Measurements from ENCODE around the gene USH2A. TPM values are rescaled to one million over a fixed set of nuclear protein-coding genes. Genes with fewer than 3 reads are reported as not detected.

The USH2A gene
- total and polyA plus RNA-seq, 9 donors, result 0.06 to 0.40 (median 0.09) TPM

- Histone ChIP-seq H3K9me3 (replicated peaks; ENCODE audit: control insufficient read depth, low read depth, low read length) (no peaks in the 10 kb centered on the region), H3K4me1 (ENCODE audit: control insufficient read depth, insufficient read depth, low read length) (no peaks in the 10 kb centered on the region), H3K36me3 (ENCODE audit: control insufficient read depth, insufficient read depth, low read length) (no peaks in the 10 kb centered on the region), H3K27me3 (ENCODE audit: control insufficient read depth, insufficient read depth, low read length) (no peaks in the 10 kb centered on the region), H3K27ac (ENCODE audit: low read length) (no peak overlapping the region), H3K4me3 (ENCODE audit: low read length) (no peak overlapping the region)
- no peak for DNase-seq
- WGBS (ENCODE audit: insufficient coverage), result no CpG with 5 or more reads among the region's 3 CpGs
Observed at GRCh38 chr1:216071262-216071661, 352.0 kb downstream of the USH2A start.

GRCh38 chr1:216064643-216065042 is 358.6 kb downstream of the USH2A start:
- no peak for DNase-seq
- H3K9me3 ChIP-seq (replicated peaks; ENCODE audit: control insufficient read depth, low read depth, low read length), result no peaks in the 10 kb centered on the region
- no peaks in the 10 kb centered on the region for H3K36me3 ChIP-seq (ENCODE audit: control insufficient read depth, insufficient read depth, low read length)
- no peaks in the 10 kb centered on the region for H3K27me3 ChIP-seq (ENCODE audit: control insufficient read depth, insufficient read depth, low read length)
- H3K4me3 ChIP-seq (ENCODE audit: low read length), result no peak overlapping the region
- no peaks in the 10 kb centered on the region for H3K4me1 ChIP-seq (ENCODE audit: control insufficient read depth, insufficient read depth, low read length)
- no peak overlapping the region for H3K27ac ChIP-seq (ENCODE audit: low read length)

DNA sequence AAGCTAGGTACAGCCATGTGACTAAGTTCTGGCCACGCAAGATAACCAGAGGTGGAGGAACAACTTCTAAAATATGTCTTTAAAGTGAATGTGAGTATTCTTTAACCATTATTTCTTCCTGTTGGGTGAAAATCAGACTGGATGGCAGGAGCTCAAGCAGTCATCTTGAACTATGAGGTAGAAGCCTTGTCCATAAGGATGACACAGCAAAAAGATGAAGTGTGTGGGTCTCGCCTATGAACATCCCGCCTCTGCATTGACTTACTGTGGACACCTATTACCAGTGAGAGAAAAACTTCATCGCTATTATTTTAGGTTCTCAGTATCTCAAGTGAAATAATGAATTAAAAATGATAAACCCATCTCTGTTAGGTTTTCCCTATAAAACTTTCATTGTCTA is 365.3 kb downstream of the USH2A start:
- no peak for DNase-seq
- Histone ChIP-seq H3K36me3 (ENCODE audit: control insufficient read depth, insufficient read depth, low read length) (no peaks in the 10 kb centered on the region), H3K4me1 (ENCODE audit: control insufficient read depth, insufficient read depth, low read length) (peaks cover 2% of the 10 kb centered on the region), H3K27me3 (ENCODE audit: control insufficient read depth, insufficient read depth, low read length) (no peaks in the 10 kb centered on the region), H3K4me3 (ENCODE audit: low read length) (no peak overlapping the region), H3K27ac (ENCODE audit: low read length) (no peak overlapping the region), H3K9me3 (replicated peaks; ENCODE audit: control insufficient read depth, low read depth, low read length) (no peaks in the 10 kb centered on the region)
- WGBS (ENCODE audit: insufficient coverage), result no CpG with 5 or more reads among the region's 4 CpGs

- no peak for DNase-seq
- no CpG with 5 or more reads among the region's 1 CpG for WGBS (ENCODE audit: insufficient coverage)
- no peak overlapping the region for H3K27ac ChIP-seq (ENCODE audit: low read length)
- H3K4me1 ChIP-seq (ENCODE audit: control insufficient read depth, insufficient read depth, low read length), result peaks cover 2% of the 10 kb centered on the region
- no peak overlapping the region for H3K4me3 ChIP-seq (ENCODE audit: low read length)
- H3K36me3 ChIP-seq (ENCODE audit: control insufficient read depth, insufficient read depth, low read length), result no peaks in the 10 kb centered on the region
- no peaks in the 10 kb centered on the region for H3K27me3 ChIP-seq (ENCODE audit: control insufficient read depth, insufficient read depth, low read length)
- H3K9me3 ChIP-seq (replicated peaks; ENCODE audit: control insufficient read depth, low read depth, low read length), result no peaks in the 10 kb centered on the region
Observed at GRCh38 chr1:216057063-216057462, 366.2 kb downstream of the USH2A start.

DNA sequence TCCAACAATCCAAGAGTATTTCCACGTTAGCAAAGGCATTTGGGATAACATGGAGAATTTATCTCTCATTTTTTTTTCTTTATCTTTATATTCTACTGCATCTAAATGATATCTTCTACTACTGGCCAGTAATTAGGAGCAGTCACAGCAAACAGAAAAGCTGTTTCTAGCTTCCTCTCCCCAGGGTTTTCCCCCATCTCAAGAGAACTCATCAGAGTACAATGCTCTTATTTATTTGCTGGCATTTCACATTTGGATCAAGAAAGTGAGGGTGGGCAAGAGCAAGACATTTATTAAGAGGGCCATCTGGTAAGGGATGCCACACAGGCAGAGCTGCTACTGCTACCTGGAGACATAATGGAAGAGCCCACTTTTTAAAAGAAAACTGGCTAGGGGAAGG is 368.2 kb downstream of the USH2A start:
- Histone ChIP-seq H3K9me3 (replicated peaks; ENCODE audit: control insufficient read depth, low read depth, low read length) (no peaks in the 10 kb centered on the region), H3K27ac (ENCODE audit: low read length) (no peak overlapping the region), H3K36me3 (ENCODE audit: control insufficient read depth, insufficient read depth, low read length) (no peaks in the 10 kb centered on the region), H3K4me1 (ENCODE audit: control insufficient read depth, insufficient read depth, low read length) (peaks cover 2% of the 10 kb centered on the region), H3K4me3 (ENCODE audit: low read length) (no peak overlapping the region), H3K27me3 (ENCODE audit: control insufficient read depth, insufficient read depth, low read length) (no peaks in the 10 kb centered on the region)
- 20% methylated on average over 1 of the region's 1 CpG for WGBS (ENCODE audit: insufficient coverage)
- no peak for DNase-seq

- no peaks in the 10 kb centered on the region for H3K27me3 ChIP-seq (ENCODE audit: control insufficient read depth, insufficient read depth, low read length)
- DNase-seq, result no peak
- H3K4me1 ChIP-seq (ENCODE audit: control insufficient read depth, insufficient read depth, low read length), result peaks cover 2% of the 10 kb centered on the region
- H3K4me3 ChIP-seq (ENCODE audit: low read length), result no peak overlapping the region
- no peaks in the 10 kb centered on the region for H3K9me3 ChIP-seq (replicated peaks; ENCODE audit: control insufficient read depth, low read depth, low read length)
- H3K27ac ChIP-seq (ENCODE audit: low read length), result no peak overlapping the region
- WGBS (ENCODE audit: insufficient coverage), result 73% methylated on average over 5 of the region's 7 CpGs
- H3K36me3 ChIP-seq (ENCODE audit: control insufficient read depth, insufficient read depth, low read length), result no peaks in the 10 kb centered on the region
Observed at GRCh38 chr1:216054600-216054999, 368.6 kb downstream of the USH2A start.

DNA sequence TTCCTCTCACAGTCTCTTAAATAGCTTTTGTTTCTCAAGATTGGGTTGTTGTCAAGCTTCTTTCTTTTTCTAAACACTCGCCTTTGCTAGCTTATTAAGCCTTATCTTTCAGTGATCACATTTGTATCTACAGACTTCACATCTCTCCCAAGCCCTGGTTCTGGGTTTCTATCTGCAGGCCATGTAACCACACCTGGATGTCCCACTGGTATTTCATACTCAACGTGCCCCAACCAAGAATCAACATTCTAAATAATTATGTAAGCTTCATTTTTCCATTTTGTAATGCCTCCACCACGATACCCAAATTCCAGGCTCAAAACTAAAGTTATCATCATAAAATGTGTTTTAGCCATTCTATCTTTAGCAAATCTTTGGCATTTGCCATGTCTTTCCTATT is 372.2 kb downstream of the USH2A start:
- WGBS (ENCODE audit: insufficient coverage), result 61% methylated on average over 3 of the region's 3 CpGs

GRCh38 chr1:216049741-216050430 is 373.4 kb downstream of the USH2A start:
- Histone ChIP-seq H3K36me3 (ENCODE audit: control insufficient read depth, insufficient read depth, low read length) (no peaks in the 10 kb centered on the region), H3K27me3 (ENCODE audit: control insufficient read depth, insufficient read depth, low read length) (no peaks in the 10 kb centered on the region), H3K4me1 (ENCODE audit: control insufficient read depth, insufficient read depth, low read length) (peaks cover 2% of the 10 kb centered on the region), H3K27ac (ENCODE audit: low read length) (no peak overlapping the region), H3K4me3 (ENCODE audit: low read length) (no peak overlapping the region), H3K9me3 (replicated peaks; ENCODE audit: control insufficient read depth, low read depth, low read length) (no peaks in the 10 kb centered on the region)
- 75% methylated on average over 7 of the region's 9 CpGs for WGBS (ENCODE audit: insufficient coverage)
- peak; percentile 57 for DNase-seq

More for the DNA sequence above, 372.2 kb downstream of the USH2A start:
- no peak overlapping the region for H3K27ac ChIP-seq (ENCODE audit: low read length)
- H3K4me3 ChIP-seq (ENCODE audit: low read length), result no peak overlapping the region
- peaks cover 2% of the 10 kb centered on the region for H3K4me1 ChIP-seq (ENCODE audit: control insufficient read depth, insufficient read depth, low read length)
- DNase-seq, result no peak
- no peaks in the 10 kb centered on the region for H3K9me3 ChIP-seq (replicated peaks; ENCODE audit: control insufficient read depth, low read depth, low read length)
- no peaks in the 10 kb centered on the region for H3K27me3 ChIP-seq (ENCODE audit: control insufficient read depth, insufficient read depth, low read length)
- no peaks in the 10 kb centered on the region for H3K36me3 ChIP-seq (ENCODE audit: control insufficient read depth, insufficient read depth, low read length)

- Histone ChIP-seq H3K27me3 (ENCODE audit: control insufficient read depth, insufficient read depth, low read length) (no peaks in the 10 kb centered on the region), H3K4me1 (ENCODE audit: control insufficient read depth, insufficient read depth, low read length) (no peaks in the 10 kb centered on the region), H3K9me3 (replicated peaks; ENCODE audit: control insufficient read depth, low read depth, low read length) (no peaks in the 10 kb centered on the region), H3K36me3 (ENCODE audit: control insufficient read depth, insufficient read depth, low read length) (no peaks in the 10 kb centered on the region), H3K4me3 (ENCODE audit: low read length) (no peak overlapping the region), H3K27ac (ENCODE audit: low read length) (no peak overlapping the region)
- no peak for DNase-seq
- no CpG with 5 or more reads among the region's 3 CpGs for WGBS (ENCODE audit: insufficient coverage)
Observed at GRCh38 chr1:216047811-216048572, 375.3 kb downstream of the USH2A start.

DNA sequence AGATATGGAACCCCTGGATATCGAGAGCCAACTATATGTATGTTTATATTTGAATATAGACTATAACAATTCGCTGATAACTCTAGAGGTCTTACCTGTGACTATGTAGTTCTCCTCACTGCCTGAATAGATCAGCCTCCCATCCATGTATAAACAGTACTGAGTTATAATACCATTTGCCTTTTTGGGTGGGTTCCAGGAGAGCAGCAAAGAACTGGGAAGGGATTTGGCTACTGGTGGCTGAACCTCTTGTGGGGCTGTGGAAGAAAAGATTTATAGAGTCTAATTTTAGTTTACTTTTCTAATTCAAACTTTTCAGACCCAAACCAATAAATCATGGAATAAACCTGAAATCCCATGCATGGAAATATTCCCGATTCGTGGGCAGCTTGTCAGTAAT is 376.9 kb downstream of the USH2A start:
- no peak for DNase-seq
- H3K9me3 ChIP-seq (replicated peaks; ENCODE audit: control insufficient read depth, low read depth, low read length), result no peaks in the 10 kb centered on the region
- H3K4me3 ChIP-seq (ENCODE audit: low read length), result no peak overlapping the region
- H3K27me3 ChIP-seq (ENCODE audit: control insufficient read depth, insufficient read depth, low read length), result no peaks in the 10 kb centered on the region
- WGBS (ENCODE audit: insufficient coverage), result no CpG with 5 or more reads among the region's 4 CpGs
- H3K36me3 ChIP-seq (ENCODE audit: control insufficient read depth, insufficient read depth, low read length), result no peaks in the 10 kb centered on the region
- H3K27ac ChIP-seq (ENCODE audit: low read length), result no peak overlapping the region
- H3K4me1 ChIP-seq (ENCODE audit: control insufficient read depth, insufficient read depth, low read length), result no peaks in the 10 kb centered on the region
